ENCODE data around the gene KIF4A. TPM values are rescaled to one million over a fixed set of nuclear protein-coding genes. Genes with fewer than 3 reads are reported as not detected.

Gene KIF4A
- total and polyA plus RNA-seq, 9 of the 15 experiments (the other 6 are each of a cell fraction or from before 2014, with no cell fraction given): 13.0 to 42.7 (median 35.9) TPM

DNA sequence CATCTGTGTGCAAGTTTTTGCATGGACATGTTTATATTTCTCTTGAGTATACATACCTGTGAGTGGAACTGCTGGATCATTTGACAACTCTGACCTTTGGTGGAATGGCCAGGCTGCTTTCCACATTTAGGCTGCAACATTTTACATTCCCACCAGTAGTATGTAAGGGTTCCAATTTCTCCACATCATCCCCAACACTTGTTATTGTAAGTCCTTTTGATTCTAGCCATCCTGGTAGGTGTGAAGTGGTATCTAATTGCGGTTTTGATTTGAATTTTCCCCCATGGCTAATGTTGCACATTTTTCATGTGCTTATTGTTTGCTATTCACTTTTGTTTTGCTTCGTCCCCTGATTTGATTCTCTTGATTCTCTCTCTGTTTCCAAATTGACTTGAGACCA is 171.1 kb downstream of the KIF4A start:
- TF ChIP-seq NR4A1 (CRISPR knock-in tag; IDR thresholded peaks at IDR 0.05): no peak
- TF ChIP-seq NR4A1 (tag; IDR thresholded peaks at IDR 0.05): no peak
- TF ChIP-seq, protein P1, sequence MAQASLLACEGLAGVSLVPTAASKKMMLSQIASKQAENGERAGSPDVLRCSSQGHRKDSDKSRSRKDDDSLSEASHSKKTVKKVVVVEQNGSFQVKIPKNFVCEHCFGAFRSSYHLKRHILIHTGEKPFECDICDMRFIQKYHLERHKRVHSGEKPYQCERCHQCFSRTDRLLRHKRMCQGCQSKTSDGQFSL (CRISPR knock-in tag; IDR thresholded peaks at IDR 0.05): no peak
- TF ChIP-seq, protein P1 (tag; IDR thresholded peaks at IDR 0.05): no peak
- no peak for TF ChIP-seq ZNF212 (CRISPR knock-in tag; IDR thresholded peaks at IDR 0.05)
- CTCF ChIA-PET (ENCODE audit: low intra/inter-chr PET ratio): no interaction called here
- H3K79me2 ChIP-seq (ENCODE audit: control insufficient read depth, insufficient read depth, low read length): peaks cover 2% of the 10 kb centered on the region; the same call in 2 of the 3 replicates
- FAIRE-seq: no peak
- WGBS (ENCODE audit: insufficient coverage, low coverage, missing lambda C conversion rate): 31% methylated on average over 2 of the region's 2 CpGs
- no peaks in the 10 kb centered on the region; a peak in 1 of 5 replicates for H3K4me1 ChIP-seq (replicated peaks in 1 of 2; ENCODE audit: control insufficient read depth in 2 of 2, insufficient read depth in 2 of 2, low read length in 2 of 2)
- no peaks in the 10 kb centered on the region for H3K9me3 ChIP-seq (replicated peaks; ENCODE audit: control insufficient read depth, insufficient read depth, low read depth, low read length)
- no peak overlapping the region for H2AFZ ChIP-seq (ENCODE audit: low read depth, low read length)
- POLR2A ChIA-PET: no interaction called here
- H3K27ac ChIP-seq (ENCODE audit: extremely low read depth, low read depth, low read length): no peak overlapping the region
- ATAC-seq: no peak
- no peaks in the 10 kb centered on the region for H3K36me3 ChIP-seq (ENCODE audit: control insufficient read depth, insufficient read depth, low read length)
- no peaks in the 10 kb centered on the region for H3K27me3 ChIP-seq (ENCODE audit: control insufficient read depth in 2 of 2, insufficient read depth in 2 of 2, low read length in 2 of 2)
- intact Hi-C loops (cut with micrococcal nuclease): no loop called here
- no peak overlapping the region for H3K9ac ChIP-seq (ENCODE audit: insufficient read depth in 1 of 2, low read depth in 2 of 2, low read length in 2 of 2)
- no peaks in the 10 kb centered on the region for H3K9me1 ChIP-seq (ENCODE audit: control insufficient read depth, insufficient read depth, low read length)
- no TSS peak for BruUV-seq (replicated peaks)
- in situ Hi-C loops (cut with MboI): no loop called here
- H3K4me2 ChIP-seq (ENCODE audit: insufficient read depth, low read length): no peak overlapping the region
- H4K20me1 ChIP-seq (replicated peaks; ENCODE audit: control insufficient read depth, insufficient read depth, low read length): 0 out of 2 replicates have a peak, but pooled peaks cover 2% of the 10 kb centered on the region
- DNase-seq (ENCODE audit: extremely low read depth in 1 of 4, low spot score in 3 of 4): no peak
- no peak overlapping the region for H3K4me3 ChIP-seq

DNA sequence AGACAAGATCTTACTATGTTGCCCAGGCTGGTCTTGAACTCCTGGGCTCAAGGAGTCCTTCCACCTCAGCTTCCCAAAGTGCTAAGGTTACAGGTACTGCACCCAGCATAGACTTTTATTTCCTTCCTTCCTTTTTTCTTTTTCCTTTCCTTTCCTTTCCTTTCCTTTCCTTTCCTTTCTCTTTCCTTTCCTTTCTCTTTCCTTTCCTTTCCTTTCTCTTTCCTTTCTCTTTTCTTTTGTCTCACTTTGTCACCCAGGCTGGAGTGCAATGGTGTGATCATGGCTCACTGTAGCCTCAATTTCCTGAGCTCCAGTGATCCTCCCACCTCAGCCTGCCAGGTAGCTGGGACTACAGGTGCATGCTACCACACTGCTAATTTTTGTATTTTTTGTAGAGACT is 174.1 kb downstream of the KIF4A start:
- no peak overlapping the region for H3K27ac ChIP-seq (ENCODE audit: extremely low read depth, low read depth, low read length)
- no peaks in the 10 kb centered on the region for H3K27me3 ChIP-seq (ENCODE audit: control insufficient read depth in 2 of 2, insufficient read depth in 2 of 2, low read length in 2 of 2)
- BruUV-seq (replicated peaks): no TSS peak
- ChIA-PET POLR2A (no interaction called here), CTCF (ENCODE audit: low intra/inter-chr PET ratio) (no interaction called here)
- no peaks in the 10 kb centered on the region for H3K9me1 ChIP-seq (ENCODE audit: control insufficient read depth, insufficient read depth, low read length)
- H3K36me3 ChIP-seq (ENCODE audit: control insufficient read depth, insufficient read depth, low read length): no peaks in the 10 kb centered on the region
- no peak overlapping the region for H3K4me2 ChIP-seq (ENCODE audit: insufficient read depth, low read length)
- H3K79me2 ChIP-seq (ENCODE audit: control insufficient read depth, insufficient read depth, low read length): no peaks in the 10 kb centered on the region
- no peak overlapping the region for H2AFZ ChIP-seq (ENCODE audit: low read depth, low read length)
- ATAC-seq (no peak), DNase-seq (ENCODE audit: extremely low read depth in 1 of 4, low spot score in 3 of 4) (no peak), FAIRE-seq (no peak)
- no peaks in the 10 kb centered on the region for H4K20me1 ChIP-seq (replicated peaks; ENCODE audit: control insufficient read depth, insufficient read depth, low read length)
- H3K4me3 ChIP-seq: no peak overlapping the region
- no peaks in the 10 kb centered on the region for H3K4me1 ChIP-seq (replicated peaks in 1 of 2; ENCODE audit: control insufficient read depth in 2 of 2, insufficient read depth in 2 of 2, low read length in 2 of 2)
- intact Hi-C loops (cut with micrococcal nuclease): no loop called here
- H3K9me3 ChIP-seq (replicated peaks; ENCODE audit: control insufficient read depth, insufficient read depth, low read depth, low read length): no peaks in the 10 kb centered on the region
- no peak overlapping the region for H3K9ac ChIP-seq (ENCODE audit: insufficient read depth in 1 of 2, low read depth in 2 of 2, low read length in 2 of 2)
- in situ Hi-C loops (cut with MboI): no loop called here
- TF ChIP-seq MAFF (IDR thresholded peaks at IDR 0.05; ENCODE audit: low read length): no peak
- TF ChIP-seq SRSF3 (IDR thresholded peaks at IDR 0.05; ENCODE audit: insufficient read depth, low read length): no peak
- no peak for TF ChIP-seq KLF10 (CRISPR knock-in tag; IDR thresholded peaks at IDR 0.05)
- no peak for TF ChIP-seq NCOA1 (IDR thresholded peaks at IDR 0.05; ENCODE audit: low read depth)
- TF ChIP-seq SP2 (IDR thresholded peaks at IDR 0.05; ENCODE audit: extremely low read depth, low read depth, low read length, poor library complexity, severe bottlenecking): no peak
- TF ChIP-seq RBM14 (IDR thresholded peaks at IDR 0.05; ENCODE audit: borderline replicate concordance, insufficient read depth, low read depth, low read length): no peak
- no peak for TF ChIP-seq COPS2 (conservative IDR thresholded peaks at IDR 0.05)

Data from K562 (cell line).